Left lung (tissue), 10 donors: ENCODE results near the gene FANCD2OS. TPM values are rescaled to one million over a fixed set of nuclear protein-coding genes. Genes with fewer than 3 reads are reported as not detected.
A peak's percentile ranks its signal among the peaks of the same experiment; 100 is the strongest.
"Not testable (repeated sequence)": the region's sequence is repeated elsewhere in the genome, so short reads cannot be mapped to it uniquely, and the experiment has no call there.

ENCODE experiments used
- ATAC-seq: fragments of 200-7000 bp; cut with Tn5 transposase; one replicate; pipeline ENCODE4 v1.9.1; 2020; ENCODE audit warnings: moderate library complexity
- DNase-seq, 4 donors: peaks; one replicate each; pipeline ENCODE4 v3.0.0-alpha.2; 2013 to 2020
- H3K27ac ChIP-seq, 2 donors: fragments of 200-600 bp; sonication (generic) in 1 of 2; one replicate each; pipeline versions ENCODE4 v1.5.0 to v1.8.0; 2020 to 2021
- H3K27me3 ChIP-seq, 2 donors: fragments of 200-600 bp; sonication (generic) in 1 of 2; one replicate each; pipeline versions ENCODE4 v1.5.0 to v1.8.0; 2020 to 2021
- H3K36me3 ChIP-seq, 2 donors: fragments of 200-600 bp; sonication (generic) in 1 of 2; one replicate each; pipeline versions ENCODE4 v1.5.0 to v1.8.0; 2020 to 2021
- H3K4me1 ChIP-seq, 2 donors: fragments of 200-600 bp; one replicate each; pipeline ENCODE4 v1.8.0; 2021
- H3K4me3 ChIP-seq, 2 donors: fragments of 200-600 bp; sonication (generic) in 1 of 2; one replicate each; pipeline versions ENCODE4 v1.5.0 to v1.8.0; 2020 to 2021; ENCODE audit warnings: mild to moderate bottlenecking in 1 of 2
- H3K9me3 ChIP-seq, 2 donors: fragments of 200-600 bp; sonication (generic) in 1 of 2; one replicate each; pipeline versions ENCODE4 v1.5.0 to v1.8.0; 2020 to 2021
- intact Hi-C, 2 donors: fragments of 100-400 bp; cut with DNase I; formaldehyde crosslinking; loops; one replicate each; pipeline versions ENCODE4 v1.11.2 to v1.14.2; 2022
- polyA plus RNA-seq, 6 donors: library from polyadenylated mRNA; unstranded; fragments of 120-200 nt; gene quantifications; one replicate each; pipeline ENCODE4 v1.2.1, GENCODE V29; 2013; ENCODE audit not compliant: insufficient read length in 6 of 6
- total RNA-seq, 2 donors: library from RNA; stranded (reverse); fragmentation: NEBNext Ultra II Directional; extraction: Animal tissue kit (Norgen Biotek cat#: 25700); gene quantifications; one replicate each; pipeline ENCODE4 v1.2.1, GENCODE V29; 2021
- TF ChIP-seq, protein P1 (sequence below), 2 donors: fragments of 200-600 bp; sonication (generic) in 1 of 2; IDR thresholded peaks; one replicate each; pipeline versions ENCODE4 v1.5.0 to v1.8.0; 2021; ENCODE audit warnings: antibody characterized with exemption in 2 of 2
- donor health status: DM: no; HTN: yes; CAD: no.
- donor health status: DM: no; HTN: no; CAD: no.

Gene FANCD2OS
- total and polyA plus RNA-seq, 8 donors: 0.43 to 1.00 (median 0.72) TPM; not detected in 3

DNA sequence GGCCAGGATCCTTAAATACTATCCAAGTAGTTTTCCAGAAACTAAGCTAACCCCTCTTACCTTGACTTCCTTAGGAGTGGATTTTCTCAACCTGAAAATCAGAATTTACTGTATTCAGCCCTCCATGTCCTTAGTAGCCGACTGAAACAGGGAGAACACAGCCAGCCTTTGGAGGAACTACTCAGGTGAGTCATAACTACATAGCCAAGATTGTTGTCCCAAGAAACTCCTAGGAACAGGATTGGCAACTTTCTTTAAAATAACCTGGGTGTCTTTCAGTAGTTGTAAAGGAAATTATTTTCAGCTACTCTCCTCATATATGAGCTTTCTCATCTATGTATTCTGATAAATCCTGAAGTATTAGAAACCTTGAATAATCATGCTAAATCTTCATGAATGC, 22.3 kb downstream of the FANCD2OS start:
- H3K27ac ChIP-seq: no peak overlapping the region
- no peaks in the 10 kb centered on the region for H3K4me1 ChIP-seq
- intact Hi-C loops: no loop called here
- DNase-seq: peak in 1 of 4 donors; percentile 2
- TF ChIP-seq, protein P1, sequence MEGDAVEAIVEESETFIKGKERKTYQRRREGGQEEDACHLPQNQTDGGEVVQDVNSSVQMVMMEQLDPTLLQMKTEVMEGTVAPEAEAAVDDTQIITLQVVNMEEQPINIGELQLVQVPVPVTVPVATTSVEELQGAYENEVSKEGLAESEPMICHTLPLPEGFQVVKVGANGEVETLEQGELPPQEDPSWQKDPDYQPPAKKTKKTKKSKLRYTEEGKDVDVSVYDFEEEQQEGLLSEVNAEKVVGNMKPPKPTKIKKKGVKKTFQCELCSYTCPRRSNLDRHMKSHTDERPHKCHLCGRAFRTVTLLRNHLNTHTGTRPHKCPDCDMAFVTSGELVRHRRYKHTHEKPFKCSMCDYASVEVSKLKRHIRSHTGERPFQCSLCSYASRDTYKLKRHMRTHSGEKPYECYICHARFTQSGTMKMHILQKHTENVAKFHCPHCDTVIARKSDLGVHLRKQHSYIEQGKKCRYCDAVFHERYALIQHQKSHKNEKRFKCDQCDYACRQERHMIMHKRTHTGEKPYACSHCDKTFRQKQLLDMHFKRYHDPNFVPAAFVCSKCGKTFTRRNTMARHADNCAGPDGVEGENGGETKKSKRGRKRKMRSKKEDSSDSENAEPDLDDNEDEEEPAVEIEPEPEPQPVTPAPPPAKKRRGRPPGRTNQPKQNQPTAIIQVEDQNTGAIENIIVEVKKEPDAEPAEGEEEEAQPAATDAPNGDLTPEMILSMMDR (IDR thresholded peaks at IDR 0.05): no peak
- peaks cover 0 to 24% of the 10 kb centered on the region in 2 donors for H3K36me3 ChIP-seq
- no peaks in the 10 kb centered on the region for H3K27me3 ChIP-seq
- peak; percentile 69 for ATAC-seq
- no peaks in the 10 kb centered on the region for H3K9me3 ChIP-seq
- H3K4me3 ChIP-seq: no peak overlapping the region

DNA sequence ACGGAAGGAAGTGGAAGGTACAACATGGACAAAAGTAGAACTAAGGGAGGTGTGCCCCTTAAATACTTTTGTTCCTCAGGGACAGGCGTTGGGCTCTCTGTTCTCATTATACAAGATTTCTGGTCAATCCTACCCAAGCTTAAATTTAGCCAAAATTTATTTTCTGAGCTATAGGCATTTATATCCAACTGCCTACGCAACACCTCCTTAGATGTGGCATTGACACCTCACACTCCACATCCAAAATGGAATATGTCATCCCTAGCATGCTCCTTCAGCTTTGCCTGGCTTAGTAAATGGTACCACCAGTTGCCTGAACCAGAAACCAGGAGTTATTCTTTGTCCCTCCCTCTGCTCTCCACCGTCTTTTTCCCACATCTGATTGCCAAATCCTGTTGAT, 26.2 kb downstream of the FANCD2OS start:
- peaks cover 0 to 11% of the 10 kb centered on the region in 2 donors for H3K36me3 ChIP-seq
- no peak overlapping the region for H3K27ac ChIP-seq
- DNase-seq (no peak), ATAC-seq (no peak)
- no peaks in the 10 kb centered on the region for H3K9me3 ChIP-seq
- H3K4me1 ChIP-seq: no peaks in the 10 kb centered on the region
- no peak overlapping the region for H3K4me3 ChIP-seq
- intact Hi-C loops: no loop called here
- no peaks in the 10 kb centered on the region for H3K27me3 ChIP-seq
- TF ChIP-seq, protein P1 (IDR thresholded peaks at IDR 0.05): no peak

DNA sequence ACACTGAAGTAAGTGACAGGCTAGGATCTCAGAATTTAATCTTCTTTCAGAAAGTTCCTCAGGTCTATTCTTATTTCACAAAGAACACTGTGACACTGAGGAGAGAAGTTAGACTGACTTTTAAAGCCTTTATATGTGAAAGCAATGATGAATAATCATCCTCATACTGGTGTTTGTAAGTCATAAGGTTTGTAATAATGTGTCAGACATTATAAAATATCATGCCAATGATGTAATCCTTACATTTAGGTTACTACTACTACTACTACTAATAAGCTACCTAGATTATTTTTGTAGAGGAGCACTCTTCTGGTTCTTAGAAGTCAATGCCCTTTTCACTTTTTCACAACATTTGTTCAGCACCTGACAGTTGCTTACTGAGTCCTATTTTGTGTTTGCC, 33.4 kb downstream of the FANCD2OS start:
- Histone ChIP-seq H3K27ac (no peak overlapping the region), H3K4me1 (no peaks in the 10 kb centered on the region), H3K36me3 (no peaks in the 10 kb centered on the region), H3K9me3 (no peaks in the 10 kb centered on the region), H3K27me3 (no peaks in the 10 kb centered on the region), H3K4me3 (no peak overlapping the region)
- no peak for DNase-seq
- TF ChIP-seq, protein P1 (IDR thresholded peaks at IDR 0.05): no peak
- no peak for ATAC-seq
- intact Hi-C loops: no loop called here

DNA sequence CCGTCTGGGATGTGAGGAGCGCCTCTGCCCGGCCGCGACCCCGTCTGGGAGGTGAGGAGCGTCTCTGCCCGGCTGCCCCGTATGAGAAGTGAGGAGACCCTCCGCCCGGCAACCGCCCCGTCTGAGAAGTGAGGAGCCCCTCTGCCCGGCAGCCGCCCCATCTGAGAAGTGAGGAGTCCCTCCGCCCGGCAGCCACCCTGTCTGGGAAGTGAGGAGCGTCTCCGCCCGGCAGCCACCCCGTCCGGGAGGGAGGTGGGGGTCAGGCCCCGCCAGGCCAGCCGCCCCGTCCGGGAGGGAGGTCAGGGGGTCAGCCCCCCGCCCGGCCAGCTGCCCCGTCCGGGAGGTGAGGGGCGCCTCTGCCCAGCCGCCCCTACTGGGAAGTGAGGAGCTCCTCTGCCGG, 38.0 kb downstream of the FANCD2OS start:
- DNase-seq, H3K4me3 ChIP-seq, H3K9me3 ChIP-seq, intact Hi-C loops, H3K27me3 ChIP-seq, H3K27ac ChIP-seq, ATAC-seq, H3K4me1 ChIP-seq: not testable (repeated sequence)
- H3K36me3 ChIP-seq: peaks cover 0 to 23% of the 10 kb centered on the region in 2 donors

DNA sequence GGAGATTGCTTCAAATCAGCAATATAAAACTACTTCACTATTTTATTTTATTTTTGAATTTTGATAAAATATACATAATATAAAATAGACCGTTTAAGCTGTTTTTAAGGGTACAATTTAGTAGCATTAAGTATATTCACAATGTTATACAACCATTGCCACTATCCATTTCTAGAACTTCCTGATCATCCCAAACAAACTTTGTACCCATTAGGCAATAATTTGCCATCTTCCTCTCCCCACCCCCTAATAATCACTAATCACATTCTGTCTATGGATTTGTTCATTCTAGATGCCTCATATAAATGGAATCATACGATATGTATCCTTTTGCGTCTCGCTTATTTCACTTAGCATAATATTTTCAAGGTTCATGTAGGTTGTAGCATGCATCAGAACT, 53.0 kb downstream of the FANCD2OS start:
- TF ChIP-seq, protein P1 (IDR thresholded peaks at IDR 0.05): no peak
- ATAC-seq: no peak
- H3K36me3 ChIP-seq: peaks cover 0 to 11% of the 10 kb centered on the region in 2 donors
- no peak overlapping the region for H3K27ac ChIP-seq
- H3K4me3 ChIP-seq: no peak overlapping the region
- DNase-seq: no peak
- intact Hi-C loops: no loop called here
- H3K27me3 ChIP-seq: no peaks in the 10 kb centered on the region
- no peaks in the 10 kb centered on the region for H3K9me3 ChIP-seq
- no peaks in the 10 kb centered on the region for H3K4me1 ChIP-seq

Other genes with a start within 250 kb of the FANCD2OS start
- gene CIDEC, start 228.0 kb downstream of the FANCD2OS start, total RNA-seq: not detected
- under 1 TPM in 4 of 6 donors, not detected in 2; 0.18 to 0.68 (median 0.27) TPM for gene CIDEC, start 228.0 kb downstream of the FANCD2OS start, polyA plus RNA-seq
- gene JAGN1, start 217.6 kb downstream of the FANCD2OS start, total RNA-seq: 10 to 100 TPM; 25.1 to 31.8 TPM
- 10 to 100 TPM; 33.0 to 38.5 (median 36.0) TPM for gene JAGN1, start 217.6 kb downstream of the FANCD2OS start, polyA plus RNA-seq
- gene IL17RE, start 205.4 kb downstream of the FANCD2OS start, total RNA-seq: 10 to 100 TPM; 14.4 to 22.5 TPM
- gene IL17RE, start 205.4 kb downstream of the FANCD2OS start, polyA plus RNA-seq: 100 to 1,000 TPM in 2 of 6 donors, 10 to 100 TPM in 4; 76.3 to 108 (median 83.1) TPM
- gene IL17RC, start 191.2 kb downstream of the FANCD2OS start, total RNA-seq: 10 to 100 TPM; 20.4 to 26.2 TPM
- gene IL17RC, start 191.2 kb downstream of the FANCD2OS start, polyA plus RNA-seq: 10 to 100 TPM; 42.3 to 54.4 (median 51.2) TPM
- 10 to 100 TPM; 29.9 to 56.8 TPM for gene CRELD1, start 174.4 kb downstream of the FANCD2OS start, total RNA-seq
- gene CRELD1, start 174.4 kb downstream of the FANCD2OS start, polyA plus RNA-seq: 10 to 100 TPM; 40.4 to 81.2 (median 68.8) TPM
- gene PRRT3, start 155.8 kb downstream of the FANCD2OS start, total RNA-seq: 1 to 10 TPM; 1.8 to 2.5 TPM
- gene PRRT3, start 155.8 kb downstream of the FANCD2OS start, polyA plus RNA-seq: 1 to 10 TPM; 3.2 to 4.6 (median 4.3) TPM
- gene EMC3, start 121.4 kb downstream of the FANCD2OS start, total RNA-seq: 10 to 100 TPM; 84.0 to 85.2 TPM
- 10 to 100 TPM; 50.8 to 75.2 (median 65.7) TPM for gene EMC3, start 121.4 kb downstream of the FANCD2OS start, polyA plus RNA-seq
- 1 to 10 TPM; 8.6 to 9.0 TPM for gene FANCD2, start 81.8 kb downstream of the FANCD2OS start, total RNA-seq
- 10 to 100 TPM; 15.8 to 28.4 (median 21.7) TPM for gene FANCD2, start 81.8 kb downstream of the FANCD2OS start, polyA plus RNA-seq
- gene BRK1, start 7.4 kb upstream of the FANCD2OS start, total RNA-seq: 100 to 1,000 TPM; 114 to 126 TPM
- 100 to 1,000 TPM; 181 to 210 (median 190) TPM for gene BRK1, start 7.4 kb upstream of the FANCD2OS start, polyA plus RNA-seq
- 10 to 100 TPM; 36.8 to 40.7 TPM for gene VHL, start 33.5 kb upstream of the FANCD2OS start, total RNA-seq
- 10 to 100 TPM; 85.2 to 96.4 (median 89.8) TPM for gene VHL, start 33.5 kb upstream of the FANCD2OS start, polyA plus RNA-seq
- 1 to 10 TPM; 3.3 to 8.5 TPM for gene IRAK2, start 56.7 kb upstream of the FANCD2OS start, total RNA-seq
- gene IRAK2, start 56.7 kb upstream of the FANCD2OS start, polyA plus RNA-seq: 1 to 10 TPM; 1.7 to 2.6 (median 2.3) TPM
- gene TATDN2, start 140.2 kb upstream of the FANCD2OS start, total RNA-seq: 10 to 100 TPM; 29.1 to 35.2 TPM
- gene TATDN2, start 140.2 kb upstream of the FANCD2OS start, polyA plus RNA-seq: 10 to 100 TPM; 33.9 to 42.1 (median 37.9) TPM
- gene GHRL, start 184.7 kb upstream of the FANCD2OS start, total RNA-seq: 1 to 10 TPM in 1 of 2 donors, under 1 TPM in 1; 0.17 to 3.0 TPM
- gene GHRL, start 184.7 kb upstream of the FANCD2OS start, polyA plus RNA-seq: 100 to 1,000 TPM in 5 of 6 donors, 10 to 100 TPM in 1; 50.2 to 195 (median 123) TPM
- 100 to 1,000 TPM; 130 to 131 TPM for gene SEC13, start 212.9 kb upstream of the FANCD2OS start, total RNA-seq
- gene SEC13, start 212.9 kb upstream of the FANCD2OS start, polyA plus RNA-seq: 100 to 1,000 TPM; 102 to 135 (median 105) TPM